Erythroblast (primary cell): Measurements from ENCODE around the gene TSBP1.

ENCODE experiments used
- GATA1 ChIP-seq: IDR thresholded peaks from 2 replicates; pipeline ENCODE4 v1.6.1; 2011; ENCODE audit warnings: low read depth, mild to moderate bottlenecking, control low read depth, low read length, moderate library complexity
- POLR2A ChIP-seq: IDR thresholded peaks from 2 replicates; pipeline ENCODE4 v1.6.1; 2011; ENCODE audit warnings: mild to moderate bottlenecking, low read length

GRCh38 chr6:32369660-32370059 is 2.0 kb downstream of the TSBP1 start:
- no peak for TF ChIP-seq POLR2A
- no peak for TF ChIP-seq GATA1
